Smooth muscle cell (in vitro differentiated cells): ENCODE results near the gene PTPRF. TPM values are rescaled to one million over a fixed set of nuclear protein-coding genes. Genes with fewer than 3 reads are reported as not detected.

Experiments used
- DNase-seq: peaks from one replicate; lab custom pipeline; 2025; ENCODE audit not compliant: unreplicated experiment; lab: John Stamatoyannopoulos, UW
- H2AFZ ChIP-seq: fragments of 200-600 bp; sonication (generic); 2 replicates; pipeline ENCODE4 v1.6.0; 2016; ENCODE audit warnings: antibody characterized with exemption, low read depth, mild to moderate bottlenecking
- H3F3A ChIP-seq: fragments of 200-600 bp; sonication (generic); 2 replicates; pipeline ENCODE4 v1.6.0; 2017; ENCODE audit warnings: antibody characterized with exemption, low read depth
- H3K27ac ChIP-seq: fragments of 200-600 bp; sonication (generic); 2 replicates; pipeline ENCODE4 v1.5.1; 2016; ENCODE audit warnings: low read depth, mild to moderate bottlenecking
- H3K27me3 ChIP-seq: fragments of 200-600 bp; sonication (generic); 2 replicates; pipeline ENCODE4 v1.6.1; 2016; ENCODE audit warnings: low read depth, mild to moderate bottlenecking
- H3K36me3 ChIP-seq: fragments of 200-600 bp; sonication (generic); 2 replicates; pipeline ENCODE4 v1.5.1; 2016; ENCODE audit warnings: low read depth
- H3K4me1 ChIP-seq: fragments of 200-600 bp; sonication (generic); 2 replicates; pipeline ENCODE4 v1.5.1; 2016; ENCODE audit warnings: low read depth
- H3K4me2 ChIP-seq: fragments of 200-600 bp; sonication (generic); 2 replicates; pipeline ENCODE4 v1.6.0; 2016; ENCODE audit warnings: mild to moderate bottlenecking
- H3K4me3 ChIP-seq: fragments of 200-600 bp; sonication (generic); 2 replicates; pipeline ENCODE4 v1.5.1; 2016; ENCODE audit warnings: mild to moderate bottlenecking
- H3K79me2 ChIP-seq: fragments of 200-600 bp; sonication (generic); 2 replicates; pipeline ENCODE4 v1.6.0; 2016; ENCODE audit warnings: low read depth, mild to moderate bottlenecking
- H3K9ac ChIP-seq: fragments of 200-600 bp; sonication (generic); 2 replicates; pipeline ENCODE4 v1.6.0; 2016; ENCODE audit warnings: low read depth
- H3K9me3 ChIP-seq: fragments of 200-600 bp; sonication (generic); replicated peaks from 2 replicates; pipeline ENCODE4 v1.5.1; 2016; ENCODE audit warnings: low read depth
- H4K20me1 ChIP-seq: fragments of 200-600 bp; sonication (generic); 2 replicates; pipeline ENCODE4 v1.6.0; 2016; ENCODE audit warnings: low read depth
- WGBS: methylation state at CpG from one replicate; pipeline ENCODE4 v1.1.7; 2016; ENCODE audit warnings: low lambda C conversion rate; 5-methylcytosine and 5-hydroxymethylcytosine counted together
- polyA plus RNA-seq: library from polyadenylated mRNA; unstranded; fragments of >200 nt; fragmentation: Nextera tagmentation; extraction: Ambion mirVana; gene quantifications from 2 replicates; pipeline ENCODE4 v1.2.1, GENCODE V29; 2016
- total RNA-seq: library from RNA; depleted of rRNA; stranded (reverse); fragments of >200 nt; gene quantifications from 2 replicates; pipeline ENCODE4 v1.2.3, GENCODE V29; 2014
- TF ChIP-seq, protein P1 (sequence below): fragments of 200-600 bp; sonication (generic); IDR thresholded peaks from 2 replicates; pipeline ENCODE4 v1.5.1; 2017; ENCODE audit warnings: borderline replicate concordance, mild to moderate bottlenecking, antibody characterized with exemption; ENCODE audit not compliant: insufficient read depth, poor library complexity, severe bottlenecking

Gene PTPRF
- total and polyA plus RNA-seq, 2 experiments from 2014 or later, result 39.9 to 71.0 TPM

DNA sequence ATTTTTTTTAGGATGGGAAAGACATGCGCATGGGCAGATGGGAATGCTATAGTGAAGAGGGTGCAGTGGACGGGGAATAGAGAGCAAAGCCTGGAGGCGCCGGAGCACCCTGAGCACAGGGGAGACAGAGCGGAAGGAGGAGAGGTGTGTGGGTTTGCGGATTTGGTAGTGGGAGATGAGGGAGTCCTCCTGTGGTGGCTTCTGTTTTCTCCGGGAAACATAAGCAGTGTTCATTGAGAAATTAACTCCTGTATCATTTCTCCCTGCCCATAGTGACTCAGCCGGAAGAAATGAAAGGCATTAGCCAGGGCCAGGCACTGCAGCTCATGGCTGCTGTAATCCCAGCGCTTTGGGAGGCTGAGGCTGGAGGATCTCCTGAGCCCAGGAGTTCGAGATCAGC, 4.7 kb upstream of the PTPRF start:
- Histone ChIP-seq H3K4me2 (no peak overlapping the region), H3K79me2 (no peaks in the 10 kb centered on the region), H2AFZ (no peak overlapping the region), H3K4me3 (no peak overlapping the region), H3K36me3 (no peaks in the 10 kb centered on the region), H4K20me1 (no peaks in the 10 kb centered on the region), H3K9me3 (no peaks in the 10 kb centered on the region), H3K27me3 (no peaks in the 10 kb centered on the region), H3K27ac (no peak overlapping the region), H3K9ac (no peak overlapping the region), H3F3A (peaks cover 5% of the 10 kb centered on the region), H3K4me1 (peaks cover 9% of the 10 kb centered on the region)
- DNase-seq, result no peak
- TF ChIP-seq, protein P1, sequence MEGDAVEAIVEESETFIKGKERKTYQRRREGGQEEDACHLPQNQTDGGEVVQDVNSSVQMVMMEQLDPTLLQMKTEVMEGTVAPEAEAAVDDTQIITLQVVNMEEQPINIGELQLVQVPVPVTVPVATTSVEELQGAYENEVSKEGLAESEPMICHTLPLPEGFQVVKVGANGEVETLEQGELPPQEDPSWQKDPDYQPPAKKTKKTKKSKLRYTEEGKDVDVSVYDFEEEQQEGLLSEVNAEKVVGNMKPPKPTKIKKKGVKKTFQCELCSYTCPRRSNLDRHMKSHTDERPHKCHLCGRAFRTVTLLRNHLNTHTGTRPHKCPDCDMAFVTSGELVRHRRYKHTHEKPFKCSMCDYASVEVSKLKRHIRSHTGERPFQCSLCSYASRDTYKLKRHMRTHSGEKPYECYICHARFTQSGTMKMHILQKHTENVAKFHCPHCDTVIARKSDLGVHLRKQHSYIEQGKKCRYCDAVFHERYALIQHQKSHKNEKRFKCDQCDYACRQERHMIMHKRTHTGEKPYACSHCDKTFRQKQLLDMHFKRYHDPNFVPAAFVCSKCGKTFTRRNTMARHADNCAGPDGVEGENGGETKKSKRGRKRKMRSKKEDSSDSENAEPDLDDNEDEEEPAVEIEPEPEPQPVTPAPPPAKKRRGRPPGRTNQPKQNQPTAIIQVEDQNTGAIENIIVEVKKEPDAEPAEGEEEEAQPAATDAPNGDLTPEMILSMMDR, result no peak
- 86% methylated on average over 10 of the region's 10 CpGs for WGBS

DNA sequence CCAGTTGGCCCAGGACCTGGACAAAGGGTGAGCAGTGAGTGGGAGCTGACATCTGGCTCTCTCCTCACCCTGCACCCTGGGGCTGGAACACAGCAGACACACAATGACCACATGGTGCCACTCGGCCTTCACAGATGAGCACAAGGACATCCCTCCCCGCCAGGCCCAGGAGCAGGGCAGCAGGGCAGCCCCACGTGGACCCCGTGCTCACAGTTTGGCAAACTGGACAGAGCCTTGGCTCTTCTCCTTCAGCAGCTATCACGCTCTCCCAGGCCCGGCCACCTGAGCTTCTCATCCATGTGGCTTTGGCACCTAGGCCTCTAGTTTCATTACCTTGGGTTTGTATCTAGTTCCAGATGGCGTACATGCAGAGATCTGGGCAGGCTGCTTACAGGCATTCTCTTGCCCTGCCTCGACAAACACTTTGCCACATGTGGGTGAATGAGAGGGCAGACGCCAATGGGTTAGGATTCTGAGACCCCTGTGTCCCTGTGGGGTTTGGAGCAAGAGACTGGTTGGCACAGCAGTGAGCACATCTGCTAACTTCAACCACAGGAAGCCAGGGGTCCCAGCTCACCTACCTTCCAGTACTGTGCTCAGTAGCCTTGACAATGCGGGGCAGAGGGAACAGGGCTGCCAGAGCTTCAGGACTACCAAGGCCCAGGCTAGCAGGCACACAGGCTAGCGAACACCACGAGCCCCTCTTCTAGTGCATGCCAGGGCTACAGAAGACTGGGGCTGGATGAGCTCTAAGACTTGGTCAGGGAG, 3.4 kb upstream of the PTPRF start:
- Histone ChIP-seq H3K36me3 (no peaks in the 10 kb centered on the region), H4K20me1 (peaks cover 6% of the 10 kb centered on the region), H3K9ac (no peak overlapping the region), H3K27ac (no peak overlapping the region), H3K4me3 (no peak overlapping the region), H3K27me3 (no peaks in the 10 kb centered on the region), H3K9me3 (no peaks in the 10 kb centered on the region), H2AFZ (no peak overlapping the region), H3F3A (peaks cover 8% of the 10 kb centered on the region), H3K4me2 (no peak overlapping the region), H3K79me2 (peaks cover 3% of the 10 kb centered on the region), H3K4me1 (peaks cover 15% of the 10 kb centered on the region)
- WGBS, result 92% methylated on average over 12 of the region's 12 CpGs
- TF ChIP-seq, protein P1, result no peak
- no peak for DNase-seq

DNA sequence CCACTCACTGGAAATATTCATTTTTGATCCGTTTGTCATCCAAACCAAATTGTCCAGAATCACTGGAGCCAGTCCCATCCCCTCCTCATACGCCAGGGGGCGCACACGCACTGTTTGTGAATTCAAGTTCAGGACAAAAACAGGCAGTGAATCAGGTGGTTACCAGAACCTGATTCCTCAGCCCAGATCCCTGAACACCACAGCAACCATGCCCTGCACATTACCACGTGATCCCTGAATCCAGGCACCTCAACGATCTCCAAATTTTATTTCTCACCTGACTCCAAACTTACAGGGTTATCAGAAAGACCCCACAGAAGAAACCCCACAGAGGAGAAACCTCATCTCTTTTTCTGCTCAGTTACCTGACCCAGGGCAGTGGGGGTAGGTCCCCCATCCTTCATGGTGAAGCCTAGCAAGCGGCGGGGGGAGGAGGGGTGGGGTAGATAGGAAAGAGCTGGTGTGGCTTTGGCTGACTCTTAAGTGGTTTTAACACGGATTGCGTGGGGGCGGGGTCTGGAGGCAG, 1.4 kb upstream of the PTPRF start:
- Histone ChIP-seq H3K9me3 (no peaks in the 10 kb centered on the region), H3K27ac (no peak overlapping the region), H3K79me2 (peaks cover 20% of the 10 kb centered on the region), H3K27me3 (no peaks in the 10 kb centered on the region), H4K20me1 (peaks cover 25% of the 10 kb centered on the region), H3K4me3 (no peak overlapping the region), H3K9ac (no peak overlapping the region), H3K4me2 (peak overlapping the region; percentile 19), H2AFZ (no peak overlapping the region), H3K36me3 (no peaks in the 10 kb centered on the region), H3K4me1 (peaks cover 25% of the 10 kb centered on the region), H3F3A (peaks cover 9% of the 10 kb centered on the region)
- DNase-seq, result peak; percentile 59
- TF ChIP-seq, protein P1, result peak; percentile 97
- WGBS, result 16% methylated on average over 11 of the region's 11 CpGs
